Activated CD4-positive, alpha-beta T cell treated with anti-CD3 and anti-CD28 coated beads for 48 hours (primary cell): ENCODE results near the gene GLYATL3.
A peak's percentile ranks its signal among the peaks of the same experiment; 100 is the strongest.

ENCODE experiments used
- DNase-seq: peaks from one replicate; pipeline ENCODE4 v3.0.0-alpha.2; 2020

The GLYATL3 gene

DNA sequence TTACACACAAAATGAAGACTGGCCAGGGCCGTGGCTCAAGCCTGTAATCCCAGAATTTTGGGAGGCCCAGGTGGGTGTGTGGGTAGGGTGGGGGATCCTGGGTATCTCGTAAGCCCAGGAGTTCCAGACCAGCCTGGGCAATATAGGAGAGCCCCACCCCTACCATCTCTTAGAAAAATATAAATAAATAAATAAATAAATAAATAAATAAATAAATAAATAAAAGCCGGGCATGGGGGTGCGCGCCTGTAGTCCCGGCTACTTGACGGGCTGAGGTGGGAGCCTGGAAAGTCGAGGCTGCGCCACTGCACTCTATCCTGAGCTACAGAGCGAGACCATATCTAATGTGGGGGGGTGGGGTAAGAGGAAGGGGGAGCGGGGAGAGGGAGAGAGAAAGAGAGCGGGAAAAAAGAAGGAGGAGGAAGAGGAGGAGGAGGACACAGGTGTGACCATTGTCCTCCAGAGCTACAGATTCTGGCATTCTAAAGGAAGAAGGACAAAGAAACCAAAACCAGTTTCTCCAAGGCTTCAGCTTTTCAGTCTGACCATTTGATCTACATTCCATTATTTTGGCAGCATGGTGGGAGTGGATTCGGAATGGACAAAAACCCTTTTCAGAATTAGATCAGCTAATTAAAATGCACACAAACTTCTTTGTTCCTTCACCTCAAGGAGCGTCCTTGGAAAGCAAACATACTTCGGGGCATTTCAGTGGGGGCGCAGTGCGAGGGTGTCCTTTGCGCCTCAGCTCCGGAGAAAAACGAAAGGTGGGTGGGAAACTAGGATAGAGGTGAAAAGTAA is 50.2 kb downstream of the GLYATL3 start:
- DNase-seq = no peak

DNA sequence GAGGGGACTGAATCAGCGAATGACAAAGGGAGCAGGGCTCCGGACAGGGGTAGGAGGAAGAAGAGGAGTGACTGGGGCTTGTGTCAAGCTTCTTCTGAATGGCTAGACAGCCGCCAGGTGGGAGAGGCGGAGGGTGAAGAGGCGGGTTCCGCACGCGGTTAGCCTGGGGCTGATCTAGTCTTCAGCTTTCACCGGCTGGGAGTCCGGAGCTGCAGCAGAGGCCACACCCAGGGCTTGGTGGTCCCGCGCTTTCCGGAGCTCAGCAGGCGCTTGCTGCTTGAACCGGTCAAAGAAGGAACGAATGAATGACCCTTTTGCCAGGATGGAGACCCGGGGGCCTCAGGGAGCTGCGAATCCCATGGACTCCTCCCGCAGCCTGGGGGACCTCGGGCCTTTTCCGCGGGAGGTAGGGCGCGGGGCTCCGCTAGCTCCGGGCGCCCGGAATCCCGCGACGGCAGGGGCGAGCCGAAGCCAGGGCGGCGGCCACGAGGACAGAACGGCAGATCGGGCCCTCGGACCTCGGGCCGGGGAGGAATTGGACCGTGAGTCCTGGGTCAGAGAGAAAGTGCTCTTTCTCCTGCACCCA is 50.9 kb downstream of the GLYATL3 start, which contains the start of gene C6orf141:
C6orf141 (plus strand) TSS at position 177 of the 586 bp plus-strand sequence; CDS start at position 302, 125 bp downstream.
- peak; percentile 54 for DNase-seq

DNA sequence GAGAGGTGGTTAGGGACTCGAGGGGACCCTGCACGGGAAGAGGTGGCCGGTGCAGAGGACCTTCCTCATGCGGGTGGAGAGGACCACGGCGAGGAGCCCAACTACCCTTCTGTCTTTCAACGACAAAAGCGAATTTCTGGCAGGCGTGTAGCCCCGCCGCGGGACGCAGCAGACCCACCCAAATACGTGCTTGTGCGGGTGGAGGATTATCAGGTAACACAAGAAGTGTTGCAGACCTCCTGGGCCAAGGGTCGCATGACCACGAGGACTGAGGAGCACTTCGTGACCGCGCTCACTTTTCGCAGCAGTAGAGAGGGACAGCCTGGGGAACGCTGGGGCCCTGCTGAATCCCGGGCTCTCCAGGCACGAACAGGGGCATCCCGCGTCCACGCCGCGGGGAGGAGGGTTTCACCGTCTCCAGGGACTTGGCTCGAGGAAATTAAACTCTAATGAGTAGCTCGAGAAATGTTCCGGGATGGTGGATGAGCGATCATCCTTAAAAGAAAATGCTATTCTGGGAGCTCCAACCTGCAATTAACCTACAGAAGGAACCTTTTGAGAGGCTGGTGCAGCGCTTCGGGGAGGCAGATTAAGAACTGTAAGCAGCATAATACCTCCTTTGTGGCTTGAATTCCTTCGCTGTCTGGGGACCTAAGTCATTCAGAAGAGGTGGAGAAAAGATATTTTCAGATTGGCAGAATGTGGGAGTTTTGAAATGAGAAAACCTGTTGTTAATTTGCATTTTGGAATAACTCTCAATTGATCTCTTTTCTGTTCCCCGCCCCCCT is 51.5 kb downstream of the GLYATL3 start:
- peak; percentile 9 for DNase-seq

DNA sequence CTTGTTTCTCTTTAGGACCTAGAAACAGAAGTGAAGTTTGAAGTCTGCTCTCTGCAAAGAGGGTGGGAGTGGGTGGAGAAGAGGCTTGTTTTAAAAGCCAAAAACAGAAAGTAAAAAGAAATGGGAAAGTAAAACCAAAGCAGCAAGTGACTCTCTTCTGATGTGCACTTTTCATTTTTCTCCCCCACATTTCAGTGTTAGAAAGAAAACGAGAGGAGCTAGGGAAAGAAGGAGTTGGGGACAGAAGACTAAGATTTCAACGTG is 52.1 kb downstream of the GLYATL3 start:
- peak; percentile 4 for DNase-seq

DNA sequence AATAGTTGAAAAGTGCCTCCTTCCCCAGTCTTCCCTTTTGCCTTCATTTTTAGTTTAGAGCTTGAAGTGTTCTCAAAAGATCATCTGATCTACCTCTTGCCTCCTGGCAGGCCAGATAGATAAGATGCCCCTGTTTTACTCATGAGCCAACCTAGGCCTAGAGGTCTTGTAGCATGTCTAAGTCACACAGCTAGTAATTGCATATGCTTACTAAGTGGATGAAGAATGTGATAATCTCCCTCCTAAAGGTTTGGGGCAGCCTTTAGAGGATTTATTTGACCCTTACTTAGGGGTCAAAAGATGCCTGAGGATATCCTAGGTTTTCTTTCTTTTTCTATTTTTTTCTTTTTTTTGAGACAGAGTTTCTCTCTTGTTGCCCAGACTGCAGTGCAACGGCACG is 52.9 kb downstream of the GLYATL3 start:
- DNase-seq = no peak

DNA sequence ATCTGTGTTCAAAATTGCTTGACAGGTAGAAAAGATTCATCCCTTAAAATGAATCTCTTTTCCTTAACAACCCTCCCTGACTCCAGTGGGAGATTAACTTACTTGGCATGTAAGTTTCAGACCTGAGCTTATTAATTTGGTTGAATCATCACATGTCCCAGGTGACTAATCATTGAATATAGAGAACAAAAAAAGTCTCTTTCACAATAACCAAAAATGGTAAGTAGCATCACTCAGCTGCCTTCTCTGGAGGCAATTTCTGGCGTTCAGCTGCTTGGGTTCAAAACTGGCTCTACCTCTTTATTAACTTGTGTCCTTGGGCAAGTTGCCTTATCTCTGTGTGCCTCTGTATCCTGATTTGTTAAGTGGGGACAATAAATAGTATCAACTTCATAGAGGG is 53.7 kb downstream of the GLYATL3 start:
- DNase-seq = no peak

DNA sequence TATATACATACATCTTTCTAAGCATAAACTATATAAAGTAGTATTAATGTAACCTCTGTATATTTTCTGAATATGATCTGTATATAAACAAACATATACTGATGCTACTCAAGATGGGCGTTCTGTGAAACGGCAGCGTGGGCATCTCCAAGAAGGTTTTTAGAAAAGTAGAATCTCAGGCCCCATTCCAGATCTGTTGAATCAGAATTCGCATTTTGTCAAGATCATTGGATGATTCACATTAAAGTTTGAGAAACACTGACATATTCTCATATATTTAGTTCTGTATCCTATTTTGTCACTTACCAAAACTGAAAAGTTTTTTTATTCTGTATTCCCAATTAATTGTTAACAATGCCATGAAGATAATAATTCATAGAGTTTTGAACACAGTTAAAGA is 56.2 kb downstream of the GLYATL3 start:
- DNase-seq = no peak

DNA sequence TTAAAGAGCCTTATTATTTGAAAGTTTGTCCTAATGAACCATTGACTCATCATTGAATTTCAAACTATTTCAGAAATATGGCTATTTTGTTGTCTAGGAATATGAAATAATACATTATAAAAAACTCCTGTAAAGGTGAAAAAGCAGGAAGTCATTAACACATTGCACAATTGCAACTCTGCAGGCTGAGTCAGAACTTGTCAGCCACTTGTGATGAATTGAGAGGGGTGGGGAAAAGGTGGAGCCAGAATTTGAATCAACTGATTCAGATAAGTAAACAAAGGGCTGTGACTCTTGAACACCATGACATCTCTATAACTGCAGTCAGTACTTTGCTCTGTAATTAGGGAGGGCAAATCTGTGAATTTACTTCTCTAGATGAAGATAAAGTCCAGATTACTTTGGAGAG is 56.7 kb downstream of the GLYATL3 start:
- peak; percentile 24 for DNase-seq

DNA sequence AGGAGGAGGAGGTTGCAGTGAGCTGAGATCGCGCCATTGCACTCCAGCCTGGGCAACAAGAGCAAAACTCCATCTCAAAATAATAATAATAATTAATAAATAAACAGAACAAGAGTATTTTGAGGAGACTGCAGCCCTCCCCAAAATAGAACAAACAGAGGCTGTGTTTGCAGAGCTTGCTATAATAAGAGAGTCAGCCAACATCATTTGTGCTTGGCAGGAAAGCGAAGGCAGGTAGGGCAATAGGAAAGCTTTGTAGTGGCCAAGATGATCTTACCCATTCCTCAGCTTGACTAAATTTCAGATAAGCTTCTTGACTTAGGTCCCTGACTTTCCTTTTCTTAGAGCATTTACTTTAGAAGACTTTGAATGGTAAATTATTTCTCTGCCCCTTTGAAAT is 57.5 kb downstream of the GLYATL3 start:
- no peak for DNase-seq

DNA sequence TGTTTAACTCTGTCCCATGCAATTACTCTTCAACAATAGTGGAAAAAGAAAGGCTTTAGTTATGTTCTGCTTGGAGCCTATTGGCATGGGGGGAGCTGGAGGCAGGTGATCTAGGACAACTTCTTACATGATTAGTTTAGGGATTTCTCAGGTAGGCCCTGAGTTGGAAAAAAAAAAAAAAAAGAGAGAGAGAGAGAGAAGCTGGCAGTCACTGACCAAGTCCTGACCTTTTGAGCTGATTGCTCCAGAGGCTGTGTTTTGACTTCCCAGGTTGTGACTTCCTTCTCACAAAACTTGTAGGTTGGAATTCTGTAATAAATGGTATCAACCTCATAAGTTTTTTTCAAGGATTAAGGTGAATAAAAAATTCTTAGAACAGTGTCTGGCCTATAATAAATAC is 58.5 kb downstream of the GLYATL3 start:
- DNase-seq = no peak

DNA sequence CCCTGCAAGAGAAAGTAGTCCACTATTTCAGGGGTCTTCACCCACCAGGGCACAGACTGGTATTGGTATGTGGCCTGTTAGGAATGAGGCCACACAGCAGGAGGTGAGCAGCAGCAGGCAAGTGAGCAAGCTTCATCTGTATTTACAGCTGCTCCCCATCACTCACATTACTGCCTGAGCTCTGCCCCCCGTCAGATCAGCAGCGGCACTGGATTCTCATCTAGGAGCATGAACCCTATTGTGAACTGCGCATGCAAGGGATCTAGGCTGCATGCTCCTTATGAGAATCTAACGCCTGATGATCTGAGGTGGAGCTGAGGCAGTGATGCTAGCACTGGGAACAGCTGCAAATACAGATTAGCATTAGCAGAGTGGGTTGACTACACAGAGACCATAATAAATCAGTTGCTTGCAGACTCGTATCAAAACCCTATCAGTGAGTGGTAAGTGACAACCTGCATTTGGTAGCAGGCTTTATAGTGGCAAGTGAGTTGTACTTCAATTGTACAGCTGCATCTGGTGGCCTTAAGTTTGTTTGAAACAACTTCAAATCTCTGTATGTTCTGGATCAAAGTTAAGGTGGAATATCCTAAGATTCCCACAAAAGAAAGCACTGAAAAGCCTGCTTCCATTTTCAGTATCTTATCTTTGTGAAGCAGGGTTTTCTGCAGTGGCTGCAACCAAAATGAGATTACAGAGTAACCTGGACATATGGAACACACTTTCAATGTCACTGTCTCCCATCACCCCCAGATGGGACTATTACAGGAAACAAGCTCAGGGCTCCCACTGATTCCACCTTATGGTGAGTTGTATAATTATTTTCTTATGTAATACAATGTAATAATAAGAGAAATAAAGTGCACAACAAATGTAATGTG is 63.5 kb downstream of the GLYATL3 start:
- no peak for DNase-seq

DNA sequence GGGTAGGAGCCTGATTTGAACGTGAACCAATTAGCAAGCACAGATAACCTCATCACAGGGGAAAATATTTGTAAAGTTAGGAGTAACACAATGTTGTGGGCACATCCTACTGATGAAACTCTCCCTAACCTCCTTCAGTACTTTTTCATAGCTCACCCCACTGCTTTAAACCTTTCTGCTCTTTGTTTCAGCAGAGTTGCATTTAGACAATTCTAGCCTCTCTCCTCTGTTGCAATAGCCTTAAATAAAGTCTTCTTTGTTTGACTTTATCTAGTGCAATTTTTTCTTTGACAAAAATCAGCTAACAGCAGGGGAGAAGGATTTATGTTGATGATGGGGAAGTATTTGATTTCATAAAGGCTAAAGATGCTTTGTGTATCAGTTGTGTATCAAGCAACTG is 64.8 kb downstream of the GLYATL3 start:
- no peak for DNase-seq

DNA sequence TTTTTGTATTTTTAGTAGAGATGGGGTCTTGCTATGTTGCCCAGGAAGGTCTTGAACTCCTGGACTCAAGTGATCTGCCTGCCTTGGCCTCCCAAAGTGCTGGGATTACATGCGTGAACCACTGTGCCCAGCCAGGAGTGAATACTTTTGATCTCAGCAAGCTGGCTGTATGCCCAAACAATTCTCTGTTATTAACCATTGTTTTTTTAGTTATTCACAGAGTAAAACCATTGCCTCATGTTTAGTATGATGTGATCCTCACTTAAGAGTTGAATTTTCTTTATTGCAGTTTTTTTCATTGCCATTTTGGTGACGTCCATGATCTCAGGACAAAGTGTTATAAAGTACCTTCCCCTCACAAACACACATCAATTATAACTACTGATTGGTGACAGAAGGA is 65.5 kb downstream of the GLYATL3 start:
- DNase-seq = no peak

DNA sequence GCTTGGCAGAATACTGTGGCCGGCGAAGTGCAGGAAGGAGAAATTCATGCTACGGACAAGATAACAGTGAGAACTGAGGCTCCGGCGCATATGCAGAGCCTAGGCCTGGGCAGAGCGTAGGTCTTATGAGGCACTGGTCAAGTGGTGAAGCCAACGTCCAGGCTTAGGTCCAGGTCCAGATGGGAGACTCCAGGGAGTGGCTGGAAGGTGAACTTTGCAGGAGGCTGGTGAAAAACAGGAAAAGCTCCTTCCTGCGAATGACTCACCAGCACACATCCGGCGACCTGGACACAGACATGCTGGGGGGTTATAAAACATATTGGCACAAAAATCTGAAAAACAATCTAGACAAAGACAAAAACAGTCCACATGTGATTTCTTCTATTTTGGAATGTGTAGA is 66.1 kb downstream of the GLYATL3 start:
- DNase-seq = no peak

DNA sequence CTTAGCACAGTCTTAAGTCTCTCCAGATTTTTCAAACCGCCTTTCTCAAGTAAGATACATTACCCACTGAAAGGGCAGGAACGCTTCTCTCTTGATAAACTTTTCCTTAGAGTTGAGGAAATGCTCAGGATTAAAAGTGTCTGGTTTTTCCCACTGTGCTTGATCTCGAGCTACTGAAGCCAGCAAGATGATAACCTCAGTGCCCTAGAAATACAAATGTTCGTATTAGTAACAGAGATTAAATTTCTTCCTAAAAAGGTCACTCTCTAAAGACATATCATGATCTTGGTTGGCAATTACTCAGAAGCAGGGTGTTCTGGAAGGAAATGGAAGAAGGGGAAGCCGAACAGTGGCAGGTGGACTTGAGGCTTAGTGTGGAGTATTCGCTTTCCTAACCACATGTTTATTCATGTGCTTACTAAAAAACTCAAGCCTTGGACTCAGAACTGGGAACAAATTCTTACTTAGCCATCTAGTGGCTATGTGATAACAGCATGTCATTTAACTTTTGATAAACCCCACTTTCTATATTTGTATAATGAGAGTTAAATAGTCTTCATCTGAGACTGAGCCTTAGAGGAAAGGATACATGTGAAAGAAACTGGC is 70.9 kb downstream of the GLYATL3 start:
- DNase-seq = no peak

DNA sequence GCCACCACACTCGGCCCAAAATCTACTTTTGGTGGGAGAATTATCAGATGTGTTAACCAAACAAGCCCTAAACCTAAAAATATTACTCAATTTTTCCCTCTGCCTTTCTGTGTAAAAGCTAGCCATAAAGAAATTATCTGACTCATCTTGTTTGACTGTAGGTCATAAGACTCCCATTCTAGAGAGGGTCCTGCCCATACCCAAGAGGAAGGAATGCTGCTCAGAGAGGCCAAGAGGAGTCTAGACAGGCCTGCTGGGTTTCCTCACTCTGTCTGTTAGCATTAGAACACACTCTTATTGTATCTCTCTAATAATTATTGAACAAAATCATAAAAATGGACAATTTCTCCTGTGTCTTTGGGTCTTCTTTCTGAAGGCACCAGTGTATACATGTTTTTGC is 76.9 kb downstream of the GLYATL3 start:
- no peak for DNase-seq
